H1 (cell line): ENCODE results near the gene TRABD2B. TPM values are rescaled to one million over a fixed set of nuclear protein-coding genes. Genes with fewer than 3 reads are reported as not detected.

Experiments
- CBX5 ChIP-seq: fragments of 300-800, 300-1000 bp; sonication (generic); IDR thresholded peaks from 2 replicates; pipeline ENCODE4 v1.7.1; 2016; ENCODE audit warnings: antibody characterized with exemption, low read length, low read depth
- EP300 ChIP-seq, 2 experiments: IDR thresholded peaks; 1 replicate in 1 of 2; 2 replicates in 1 of 2; pipeline ENCODE4 v1.6.1; 2011 to 2012; ENCODE audit warnings: low read depth in 2 of 2, low read length in 2 of 2, mild to moderate bottlenecking in 2 of 2, borderline replicate concordance in 1 of 2, inconsistent platforms in 1 of 2, moderate library complexity in 1 of 2
- EZH2 ChIP-seq: fragments of 200-600 bp; sonication (generic); IDR thresholded peaks from 2 replicates; pipeline ENCODE4 v1.7.1; 2012; ENCODE audit warnings: low read depth, mild to moderate bottlenecking, moderate library complexity, low read length, inconsistent platforms; ENCODE audit not compliant: severe bottlenecking
- HDAC6 ChIP-seq: IDR thresholded peaks from one replicate; pipeline ENCODE4 v1.7.1; 2012; ENCODE audit warnings: low read depth, mild to moderate bottlenecking, inconsistent platforms, low read length, moderate library complexity
- JUND ChIP-seq: IDR thresholded peaks from 2 replicates; pipeline ENCODE4 v1.6.1; 2011; ENCODE audit warnings: mild to moderate bottlenecking, improper control_type of control experiment, low read length
- NANOG ChIP-seq: IDR thresholded peaks from 2 replicates; pipeline ENCODE4 v1.6.1; 2011; ENCODE audit warnings: low read length, low read depth, mild to moderate bottlenecking, inconsistent platforms; ENCODE audit not compliant: insufficient read depth, poor library complexity, severe bottlenecking
- RFX5 ChIP-seq: IDR thresholded peaks from 2 replicates; pipeline ENCODE4 v1.6.1; 2011; ENCODE audit warnings: low read depth, low read length, improper control_type of control experiment, borderline replicate concordance
- SP2 ChIP-seq: IDR thresholded peaks from 2 replicates; pipeline ENCODE4 v1.6.1; 2012; ENCODE audit warnings: mild to moderate bottlenecking, low read length, inconsistent platforms
- polyA plus RNA-seq, 7 experiments: library from polyadenylated mRNA; depleted of rRNA in 3 of 7; stranded (reverse) in 5 of 7; unstranded in 2 of 7; fragments of >200 nt in 5 of 7; fragments of 200-250 nt in 2 of 7; gene quantifications; 1 replicate in 5 of 7; 2 replicates in 1 of 7; 4 replicates in 1 of 7; pipeline versions ENCODE4 v1.2.1 to v1.2.3, GENCODE V29; 2011 to 2013; ENCODE audit warnings: missing spikeins in 2 of 7, mixed read lengths in 2 of 7
- total RNA-seq: library from RNA; stranded (reverse); fragmentation: NEBNext Ultra II Directional; extraction: Animal tissue kit (Norgen Biotek cat#: 25700); gene quantifications from 2 replicates; pipeline ENCODE4 v1.2.1, GENCODE V29; 2021
- TF ChIP-seq, protein P1 (sequence below): fragments of 300-600 bp; sonication (generic); IDR thresholded peaks from 2 replicates; pipeline ENCODE4 v1.7.1; 2012; ENCODE audit warnings: low read length, moderate library complexity, mild to moderate bottlenecking, inconsistent platforms; ENCODE audit not compliant: insufficient replicate concordance
- TF ChIP-seq, protein P2 (sequence below): IDR thresholded peaks from 2 replicates; pipeline ENCODE4 v1.6.1; 2012; ENCODE audit warnings: inconsistent platforms

The TRABD2B gene
- total and polyA plus RNA-seq, 2 of the 8 experiments (the other 6 are each of a cell fraction or from before 2014, with no cell fraction given) = 0.95 to 3.4 TPM

DNA sequence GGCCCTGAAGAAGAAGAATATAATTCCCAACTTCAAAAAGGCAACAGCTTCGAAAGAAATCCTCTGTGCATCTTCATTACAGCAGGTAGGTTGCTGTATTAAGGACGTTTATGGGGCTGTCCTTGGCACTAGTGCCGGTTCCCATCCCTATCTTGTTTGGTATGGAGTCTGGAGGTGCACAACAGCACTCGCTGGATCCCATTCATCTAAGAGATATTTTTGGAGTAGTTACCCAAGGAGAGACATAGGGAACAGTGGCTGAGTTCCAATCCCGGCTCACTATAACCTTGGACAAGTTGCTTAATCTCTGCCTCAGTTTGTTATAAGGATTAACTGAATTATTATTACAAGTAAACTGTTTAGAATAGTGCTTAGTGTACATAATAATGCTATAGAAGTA is 106.4 kb downstream of the TRABD2B start (continued):
- TF ChIP-seq, protein P1, sequence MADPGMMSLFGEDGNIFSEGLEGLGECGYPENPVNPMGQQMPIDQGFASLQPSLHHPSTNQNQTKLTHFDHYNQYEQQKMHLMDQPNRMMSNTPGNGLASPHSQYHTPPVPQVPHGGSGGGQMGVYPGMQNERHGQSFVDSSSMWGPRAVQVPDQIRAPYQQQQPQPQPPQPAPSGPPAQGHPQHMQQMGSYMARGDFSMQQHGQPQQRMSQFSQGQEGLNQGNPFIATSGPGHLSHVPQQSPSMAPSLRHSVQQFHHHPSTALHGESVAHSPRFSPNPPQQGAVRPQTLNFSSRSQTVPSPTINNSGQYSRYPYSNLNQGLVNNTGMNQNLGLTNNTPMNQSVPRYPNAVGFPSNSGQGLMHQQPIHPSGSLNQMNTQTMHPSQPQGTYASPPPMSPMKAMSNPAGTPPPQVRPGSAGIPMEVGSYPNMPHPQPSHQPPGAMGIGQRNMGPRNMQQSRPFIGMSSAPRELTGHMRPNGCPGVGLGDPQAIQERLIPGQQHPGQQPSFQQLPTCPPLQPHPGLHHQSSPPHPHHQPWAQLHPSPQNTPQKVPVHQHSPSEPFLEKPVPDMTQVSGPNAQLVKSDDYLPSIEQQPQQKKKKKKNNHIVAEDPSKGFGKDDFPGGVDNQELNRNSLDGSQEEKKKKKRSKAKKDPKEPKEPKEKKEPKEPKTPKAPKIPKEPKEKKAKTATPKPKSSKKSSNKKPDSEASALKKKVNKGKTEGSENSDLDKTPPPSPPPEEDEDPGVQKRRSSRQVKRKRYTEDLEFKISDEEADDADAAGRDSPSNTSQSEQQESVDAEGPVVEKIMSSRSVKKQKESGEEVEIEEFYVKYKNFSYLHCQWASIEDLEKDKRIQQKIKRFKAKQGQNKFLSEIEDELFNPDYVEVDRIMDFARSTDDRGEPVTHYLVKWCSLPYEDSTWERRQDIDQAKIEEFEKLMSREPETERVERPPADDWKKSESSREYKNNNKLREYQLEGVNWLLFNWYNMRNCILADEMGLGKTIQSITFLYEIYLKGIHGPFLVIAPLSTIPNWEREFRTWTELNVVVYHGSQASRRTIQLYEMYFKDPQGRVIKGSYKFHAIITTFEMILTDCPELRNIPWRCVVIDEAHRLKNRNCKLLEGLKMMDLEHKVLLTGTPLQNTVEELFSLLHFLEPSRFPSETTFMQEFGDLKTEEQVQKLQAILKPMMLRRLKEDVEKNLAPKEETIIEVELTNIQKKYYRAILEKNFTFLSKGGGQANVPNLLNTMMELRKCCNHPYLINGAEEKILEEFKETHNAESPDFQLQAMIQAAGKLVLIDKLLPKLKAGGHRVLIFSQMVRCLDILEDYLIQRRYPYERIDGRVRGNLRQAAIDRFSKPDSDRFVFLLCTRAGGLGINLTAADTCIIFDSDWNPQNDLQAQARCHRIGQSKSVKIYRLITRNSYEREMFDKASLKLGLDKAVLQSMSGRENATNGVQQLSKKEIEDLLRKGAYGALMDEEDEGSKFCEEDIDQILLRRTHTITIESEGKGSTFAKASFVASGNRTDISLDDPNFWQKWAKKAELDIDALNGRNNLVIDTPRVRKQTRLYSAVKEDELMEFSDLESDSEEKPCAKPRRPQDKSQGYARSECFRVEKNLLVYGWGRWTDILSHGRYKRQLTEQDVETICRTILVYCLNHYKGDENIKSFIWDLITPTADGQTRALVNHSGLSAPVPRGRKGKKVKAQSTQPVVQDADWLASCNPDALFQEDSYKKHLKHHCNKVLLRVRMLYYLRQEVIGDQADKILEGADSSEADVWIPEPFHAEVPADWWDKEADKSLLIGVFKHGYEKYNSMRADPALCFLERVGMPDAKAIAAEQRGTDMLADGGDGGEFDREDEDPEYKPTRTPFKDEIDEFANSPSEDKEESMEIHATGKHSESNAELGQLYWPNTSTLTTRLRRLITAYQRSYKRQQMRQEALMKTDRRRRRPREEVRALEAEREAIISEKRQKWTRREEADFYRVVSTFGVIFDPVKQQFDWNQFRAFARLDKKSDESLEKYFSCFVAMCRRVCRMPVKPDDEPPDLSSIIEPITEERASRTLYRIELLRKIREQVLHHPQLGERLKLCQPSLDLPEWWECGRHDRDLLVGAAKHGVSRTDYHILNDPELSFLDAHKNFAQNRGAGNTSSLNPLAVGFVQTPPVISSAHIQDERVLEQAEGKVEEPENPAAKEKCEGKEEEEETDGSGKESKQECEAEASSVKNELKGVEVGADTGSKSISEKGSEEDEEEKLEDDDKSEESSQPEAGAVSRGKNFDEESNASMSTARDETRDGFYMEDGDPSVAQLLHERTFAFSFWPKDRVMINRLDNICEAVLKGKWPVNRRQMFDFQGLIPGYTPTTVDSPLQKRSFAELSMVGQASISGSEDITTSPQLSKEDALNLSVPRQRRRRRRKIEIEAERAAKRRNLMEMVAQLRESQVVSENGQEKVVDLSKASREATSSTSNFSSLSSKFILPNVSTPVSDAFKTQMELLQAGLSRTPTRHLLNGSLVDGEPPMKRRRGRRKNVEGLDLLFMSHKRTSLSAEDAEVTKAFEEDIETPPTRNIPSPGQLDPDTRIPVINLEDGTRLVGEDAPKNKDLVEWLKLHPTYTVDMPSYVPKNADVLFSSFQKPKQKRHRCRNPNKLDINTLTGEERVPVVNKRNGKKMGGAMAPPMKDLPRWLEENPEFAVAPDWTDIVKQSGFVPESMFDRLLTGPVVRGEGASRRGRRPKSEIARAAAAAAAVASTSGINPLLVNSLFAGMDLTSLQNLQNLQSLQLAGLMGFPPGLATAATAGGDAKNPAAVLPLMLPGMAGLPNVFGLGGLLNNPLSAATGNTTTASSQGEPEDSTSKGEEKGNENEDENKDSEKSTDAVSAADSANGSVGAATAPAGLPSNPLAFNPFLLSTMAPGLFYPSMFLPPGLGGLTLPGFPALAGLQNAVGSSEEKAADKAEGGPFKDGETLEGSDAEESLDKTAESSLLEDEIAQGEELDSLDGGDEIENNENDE = no peak
- TF ChIP-seq RFX5 (no peak), SP2 (no peak), EP300 (IDR thresholded peaks at IDR 0.05; ENCODE audit: borderline replicate concordance in 1 of 2, low read depth in 2 of 2, low read length in 2 of 2) (no peak), HDAC6 (no peak), NANOG (no peak), CBX5 (no peak), JUND (no peak), EZH2 (no peak)
- TF ChIP-seq, protein P2, sequence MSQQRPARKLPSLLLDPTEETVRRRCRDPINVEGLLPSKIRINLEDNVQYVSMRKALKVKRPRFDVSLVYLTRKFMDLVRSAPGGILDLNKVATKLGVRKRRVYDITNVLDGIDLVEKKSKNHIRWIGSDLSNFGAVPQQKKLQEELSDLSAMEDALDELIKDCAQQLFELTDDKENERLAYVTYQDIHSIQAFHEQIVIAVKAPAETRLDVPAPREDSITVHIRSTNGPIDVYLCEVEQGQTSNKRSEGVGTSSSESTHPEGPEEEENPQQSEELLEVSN = no peak
